ENCODE results near the gene PSD2. TPM values are rescaled to one million over a fixed set of nuclear protein-coding genes. Genes with fewer than 3 reads are reported as not detected.

PSD2 gene
- total and polyA plus RNA-seq, 2 donors (not counting 1 experiment from before 2014, with no cell fraction given): 0.10 to 0.17 TPM

- no peak overlapping the region for H2AFZ ChIP-seq (ENCODE audit: insufficient read depth, low read depth, low read length, poor library complexity, severe bottlenecking)
- ATAC-seq (ENCODE audit: low read depth) (no peak), DNase-seq (no peak)
- ChIA-PET POLR2A (no interaction called here), CTCF (interaction anchor here (0.9 to 3.9 kb wide), 3 partner anchors 8 to 13 kb away, joined by 3 to 19 read pairs (median 4); no protein-coding TSS in a partner anchor)
- H3K79me2 ChIP-seq (ENCODE audit: control insufficient read depth, insufficient read depth, low read length): no peaks in the 10 kb centered on the region
- Mint-ChIP-seq H3K4me1 (peaks cover 7% of the 10 kb centered on the region), H3K27ac (no peak overlapping the region), H3K4me3 (no peak overlapping the region), H3K27me3 (peaks cover 71% of the 10 kb centered on the region), H3K9me3 (ENCODE audit: insufficient read depth) (no peaks in the 10 kb centered on the region)
- H3K4me1 ChIP-seq (ENCODE audit: control insufficient read depth in 2 of 2, insufficient read depth in 2 of 2, low read length in 2 of 2): peaks cover 12 to 14% of the 10 kb centered on the region in 2 donors
- H4K20me1 ChIP-seq (ENCODE audit: control insufficient read depth, insufficient read depth, low read length, poor library complexity, severe bottlenecking): no peaks in the 10 kb centered on the region
- no peak overlapping the region for H3K27ac ChIP-seq (ENCODE audit: low read length in 2 of 2)
- TF ChIP-seq EZH2 (IDR thresholded peaks at IDR 0.05; ENCODE audit: borderline replicate concordance, insufficient read depth, low read depth, low read length, poor library complexity, severe bottlenecking): no peak
- no peak overlapping the region for H3K9ac ChIP-seq (ENCODE audit: low read length)
- no peaks in the 10 kb centered on the region for H3K36me3 ChIP-seq (replicated peaks in 1 of 2; ENCODE audit: control extremely low read depth in 1 of 2, control insufficient read depth in 1 of 2, extremely low read depth in 1 of 2, insufficient read depth in 2 of 2, low read length in 1 of 2)
- intact Hi-C loops (cut with micrococcal nuclease): no loop called here
- H3K4me2 ChIP-seq (replicated peaks; ENCODE audit: low read depth, low read length, poor library complexity, severe bottlenecking): no peak overlapping the region
- peaks cover 0 to 55% (median 19%) of the 10 kb centered on the region in 4 experiments for H3K27me3 ChIP-seq (replicated peaks in 1 of 4; ENCODE audit: control extremely low read depth in 1 of 4, control insufficient read depth in 3 of 4, insufficient read depth in 4 of 4, low read length in 3 of 4)
- no peak overlapping the region for H3K4me3 ChIP-seq (ENCODE audit: control extremely low read depth in 1 of 5, extremely low read depth in 1 of 5, insufficient read depth in 1 of 5, low read depth in 2 of 5, low read length in 4 of 5)
- H3K9me3 ChIP-seq (ENCODE audit: control extremely low read depth in 1 of 3, control insufficient read depth in 2 of 3, insufficient read depth in 1 of 3, low read length in 2 of 3): peaks cover 0 to 3% (median 0%) of the 10 kb centered on the region in 3 donors
Observed at GRCh38 chr5:139799359-139799758, 3.8 kb downstream of the PSD2 start.

GRCh38 chr5:139803978-139804377 lies 8.4 kb downstream of the PSD2 start:
- DNase-seq (no peak), ATAC-seq (ENCODE audit: low read depth) (no peak)
- H3K27me3 Mint-ChIP-seq: peaks cover 60% of the 10 kb centered on the region
- H3K9me3 ChIP-seq (ENCODE audit: control extremely low read depth in 1 of 3, control insufficient read depth in 2 of 3, insufficient read depth in 1 of 3, low read length in 2 of 3): peaks cover 0 to 18% (median 0%) of the 10 kb centered on the region in 3 donors
- no peaks in the 10 kb centered on the region for H3K9me3 Mint-ChIP-seq (ENCODE audit: insufficient read depth)
- no peaks in the 10 kb centered on the region for H3K79me2 ChIP-seq (ENCODE audit: control insufficient read depth, insufficient read depth, low read length)
- no peak overlapping the region for H3K9ac ChIP-seq (ENCODE audit: low read length)
- no peaks in the 10 kb centered on the region for H3K4me1 ChIP-seq (ENCODE audit: control insufficient read depth in 2 of 2, insufficient read depth in 2 of 2, low read length in 2 of 2)
- ChIA-PET CTCF (no interaction called here), POLR2A (no interaction called here)
- H3K36me3 ChIP-seq (replicated peaks in 1 of 2; ENCODE audit: control extremely low read depth in 1 of 2, control insufficient read depth in 1 of 2, extremely low read depth in 1 of 2, insufficient read depth in 2 of 2, low read length in 1 of 2): no peaks in the 10 kb centered on the region
- H3K27ac Mint-ChIP-seq: no peak overlapping the region
- H2AFZ ChIP-seq (ENCODE audit: insufficient read depth, low read depth, low read length, poor library complexity, severe bottlenecking): no peak overlapping the region
- H4K20me1 ChIP-seq (ENCODE audit: control insufficient read depth, insufficient read depth, low read length, poor library complexity, severe bottlenecking): no peaks in the 10 kb centered on the region
- no peak overlapping the region for H3K27ac ChIP-seq (ENCODE audit: low read length in 2 of 2)
- H3K4me3 Mint-ChIP-seq: no peak overlapping the region
- WGBS (ENCODE audit: insufficient coverage): no CpG with 5 or more reads among the region's 2 CpGs
- no peak for TF ChIP-seq EZH2 (IDR thresholded peaks at IDR 0.05; ENCODE audit: borderline replicate concordance, insufficient read depth, low read depth, low read length, poor library complexity, severe bottlenecking)
- TF ChIP-seq, protein P1, sequence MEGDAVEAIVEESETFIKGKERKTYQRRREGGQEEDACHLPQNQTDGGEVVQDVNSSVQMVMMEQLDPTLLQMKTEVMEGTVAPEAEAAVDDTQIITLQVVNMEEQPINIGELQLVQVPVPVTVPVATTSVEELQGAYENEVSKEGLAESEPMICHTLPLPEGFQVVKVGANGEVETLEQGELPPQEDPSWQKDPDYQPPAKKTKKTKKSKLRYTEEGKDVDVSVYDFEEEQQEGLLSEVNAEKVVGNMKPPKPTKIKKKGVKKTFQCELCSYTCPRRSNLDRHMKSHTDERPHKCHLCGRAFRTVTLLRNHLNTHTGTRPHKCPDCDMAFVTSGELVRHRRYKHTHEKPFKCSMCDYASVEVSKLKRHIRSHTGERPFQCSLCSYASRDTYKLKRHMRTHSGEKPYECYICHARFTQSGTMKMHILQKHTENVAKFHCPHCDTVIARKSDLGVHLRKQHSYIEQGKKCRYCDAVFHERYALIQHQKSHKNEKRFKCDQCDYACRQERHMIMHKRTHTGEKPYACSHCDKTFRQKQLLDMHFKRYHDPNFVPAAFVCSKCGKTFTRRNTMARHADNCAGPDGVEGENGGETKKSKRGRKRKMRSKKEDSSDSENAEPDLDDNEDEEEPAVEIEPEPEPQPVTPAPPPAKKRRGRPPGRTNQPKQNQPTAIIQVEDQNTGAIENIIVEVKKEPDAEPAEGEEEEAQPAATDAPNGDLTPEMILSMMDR (IDR thresholded peaks at IDR 0.05): no peak
- peaks cover 0 to 32% (median 2%) of the 10 kb centered on the region in 4 experiments for H3K27me3 ChIP-seq (replicated peaks in 1 of 4; ENCODE audit: control extremely low read depth in 1 of 4, control insufficient read depth in 3 of 4, insufficient read depth in 4 of 4, low read length in 3 of 4)
- intact Hi-C loops (cut with micrococcal nuclease): no loop called here
- H3K4me2 ChIP-seq (replicated peaks; ENCODE audit: low read depth, low read length, poor library complexity, severe bottlenecking): no peak overlapping the region
- no peaks in the 10 kb centered on the region for H3K4me1 Mint-ChIP-seq
- no peak overlapping the region for H3K4me3 ChIP-seq (ENCODE audit: control extremely low read depth in 1 of 5, extremely low read depth in 1 of 5, insufficient read depth in 1 of 5, low read depth in 2 of 5, low read length in 4 of 5)
